PFSK-1 (cell line): ENCODE measurements around the gene NHP2.

Source experiments
- POLR2AphosphoS5 ChIP-seq: IDR thresholded peaks from 2 replicates; pipeline ENCODE4 v1.6.1; 2012; ENCODE audit warnings: low read depth, mild to moderate bottlenecking, control low read depth, low read length, moderate library complexity
- SIN3A ChIP-seq: IDR thresholded peaks from 2 replicates; pipeline ENCODE4 v1.6.1; 2012; ENCODE audit warnings: mild to moderate bottlenecking, low read length, moderate library complexity, borderline replicate concordance; ENCODE audit not compliant: insufficient read depth
- TAF1 ChIP-seq: IDR thresholded peaks from 2 replicates; pipeline ENCODE4 v1.6.1; 2012; ENCODE audit warnings: low read length, control low read depth, borderline replicate concordance; ENCODE audit not compliant: insufficient read depth
- TF ChIP-seq, protein P1 (sequence below), 2 experiments: IDR thresholded peaks; 2 replicates each; pipeline versions ENCODE4 v1.6.1 to v1.8.0; 2011 to 2012; ENCODE audit warnings: low read depth in 2 of 2, low read length in 2 of 2, control low read depth in 1 of 2, inconsistent platforms in 1 of 2, mild to moderate bottlenecking in 1 of 2, moderate library complexity in 1 of 2; ENCODE audit not compliant: insufficient read depth in 1 of 2

GRCh38 chr5:178110511-178110910, 43.2 kb downstream of the NHP2 start:
- TF ChIP-seq POLR2AphosphoS5 (no peak), TAF1 (no peak), SIN3A (no peak)
- TF ChIP-seq, protein P1, sequence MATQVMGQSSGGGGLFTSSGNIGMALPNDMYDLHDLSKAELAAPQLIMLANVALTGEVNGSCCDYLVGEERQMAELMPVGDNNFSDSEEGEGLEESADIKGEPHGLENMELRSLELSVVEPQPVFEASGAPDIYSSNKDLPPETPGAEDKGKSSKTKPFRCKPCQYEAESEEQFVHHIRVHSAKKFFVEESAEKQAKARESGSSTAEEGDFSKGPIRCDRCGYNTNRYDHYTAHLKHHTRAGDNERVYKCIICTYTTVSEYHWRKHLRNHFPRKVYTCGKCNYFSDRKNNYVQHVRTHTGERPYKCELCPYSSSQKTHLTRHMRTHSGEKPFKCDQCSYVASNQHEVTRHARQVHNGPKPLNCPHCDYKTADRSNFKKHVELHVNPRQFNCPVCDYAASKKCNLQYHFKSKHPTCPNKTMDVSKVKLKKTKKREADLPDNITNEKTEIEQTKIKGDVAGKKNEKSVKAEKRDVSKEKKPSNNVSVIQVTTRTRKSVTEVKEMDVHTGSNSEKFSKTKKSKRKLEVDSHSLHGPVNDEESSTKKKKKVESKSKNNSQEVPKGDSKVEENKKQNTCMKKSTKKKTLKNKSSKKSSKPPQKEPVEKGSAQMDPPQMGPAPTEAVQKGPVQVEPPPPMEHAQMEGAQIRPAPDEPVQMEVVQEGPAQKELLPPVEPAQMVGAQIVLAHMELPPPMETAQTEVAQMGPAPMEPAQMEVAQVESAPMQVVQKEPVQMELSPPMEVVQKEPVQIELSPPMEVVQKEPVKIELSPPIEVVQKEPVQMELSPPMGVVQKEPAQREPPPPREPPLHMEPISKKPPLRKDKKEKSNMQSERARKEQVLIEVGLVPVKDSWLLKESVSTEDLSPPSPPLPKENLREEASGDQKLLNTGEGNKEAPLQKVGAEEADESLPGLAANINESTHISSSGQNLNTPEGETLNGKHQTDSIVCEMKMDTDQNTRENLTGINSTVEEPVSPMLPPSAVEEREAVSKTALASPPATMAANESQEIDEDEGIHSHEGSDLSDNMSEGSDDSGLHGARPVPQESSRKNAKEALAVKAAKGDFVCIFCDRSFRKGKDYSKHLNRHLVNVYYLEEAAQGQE (IDR thresholded peaks at IDR 0.05; ENCODE audit: insufficient read depth in 1 of 2, low read depth in 2 of 2, low read length in 2 of 2) = no peak
